ENCODE data around the gene SLC35F6.
"Not testable (repeated sequence)": the region's sequence is repeated elsewhere in the genome, so short reads cannot be mapped to it uniquely, and the experiment has no call there.

- TF ChIP-seq CTCF (IDR thresholded peaks at IDR 0.05); ZFX (IDR thresholded peaks at IDR 0.05; ENCODE audit: borderline replicate concordance): not testable (repeated sequence)
Observed at GRCh38 chr2:26749787-26750420, 14.2 kb upstream of the SLC35F6 start.

Measured in 22Rv1 (cell line).